Stimulated activated CD4-positive, alpha-beta T cell treated with anti-CD3 and anti-CD28 coated beads, Interleukin-12 subunit alpha, Interleukin-12 subunit beta, amount 100 ng/mL, for 24 hours (primary cell): ENCODE measurements around the gene TMX1.
"Not testable (repeated sequence)": the region's sequence is repeated elsewhere in the genome, so short reads cannot be mapped to it uniquely, and the experiment has no call there.

Experiments used
- DNase-seq, 2 experiments: peaks; one replicate each; pipeline ENCODE4 v3.0.0-alpha.2; 2020; ENCODE audit warnings: low read depth in 2 of 2

The TMX1 gene

GRCh38 chr14:51239813-51240803, at the start of gene TMX1:
Gene TMX1, plus strand, starts transcription at chr14:51240247. Its CDS starts 46 bp downstream, at chr14:51240293.
- peak; percentile 88 to 91 for DNase-seq

DNA sequence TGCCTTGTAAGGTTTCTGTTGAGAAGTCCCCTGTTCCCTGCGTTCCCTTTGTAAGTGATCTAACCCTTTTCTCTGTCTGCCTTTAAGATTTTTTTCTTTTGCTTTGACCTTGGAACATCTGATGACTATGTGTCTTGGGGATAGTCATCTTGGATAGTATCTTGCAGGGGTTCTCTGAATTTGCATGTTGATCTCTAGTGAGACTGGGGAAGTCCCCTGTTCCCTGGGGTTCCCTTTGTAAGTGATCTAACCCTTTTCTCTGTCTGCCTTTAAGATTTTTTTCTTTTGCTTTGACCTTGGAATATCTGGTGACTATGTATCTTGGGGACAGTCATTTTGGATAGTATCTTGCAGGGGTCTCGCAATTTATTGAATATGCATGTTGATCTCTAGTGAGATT, 38.2 kb upstream of the TMX1 start:
- no peak for DNase-seq

GRCh38 chr14:51202914-51203665, 37.0 kb upstream of the TMX1 start:
- DNase-seq, result no peak

- DNase-seq, result no peak
These were observed 36.2 kb upstream of the TMX1 start for GRCh38 chr14:51203881-51204280.

DNA sequence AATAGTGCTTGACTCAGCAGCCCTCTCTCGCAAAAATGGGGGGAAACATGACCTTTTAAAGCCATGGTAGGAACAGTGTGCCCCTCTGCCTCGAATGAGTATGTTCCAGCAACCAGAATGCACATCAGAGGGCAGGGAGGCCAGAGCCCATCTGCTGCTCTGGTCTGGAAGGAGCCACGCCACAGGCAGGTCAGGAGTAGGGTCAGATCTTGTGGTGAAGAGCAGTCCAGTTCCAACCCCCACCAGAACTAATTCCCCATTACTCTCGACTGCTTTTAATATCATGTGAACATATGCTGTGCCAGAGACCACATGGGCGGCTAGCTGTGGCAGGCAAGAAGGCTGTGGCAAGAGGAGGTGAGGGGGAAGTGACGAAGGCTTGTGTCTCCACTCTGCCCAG, 34.6 kb upstream of the TMX1 start:
- DNase-seq, result no peak

- DNase-seq, result no peak
These were observed 33.6 kb upstream of the TMX1 start for GRCh38 chr14:51206462-51206861.

DNA sequence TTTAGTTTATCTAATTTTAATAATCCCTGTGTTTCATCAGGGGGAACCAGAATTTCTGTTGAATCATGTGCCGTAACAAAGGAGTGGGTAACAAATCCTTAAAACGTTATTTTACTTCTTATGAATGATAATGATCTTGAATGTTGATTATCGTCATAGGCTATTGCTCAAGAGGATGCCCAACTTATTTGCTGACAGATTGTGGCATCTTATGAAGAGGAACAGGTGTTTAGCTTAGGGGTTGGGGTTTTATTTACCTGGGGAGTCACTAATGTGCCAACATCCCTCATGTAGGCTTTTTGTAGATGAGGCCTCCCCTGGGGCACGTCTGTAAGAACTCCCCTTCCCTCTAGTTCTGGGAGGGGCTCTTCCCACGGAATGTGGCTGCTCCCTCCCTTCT, 32.4 kb upstream of the TMX1 start:
- no peak for DNase-seq

DNA sequence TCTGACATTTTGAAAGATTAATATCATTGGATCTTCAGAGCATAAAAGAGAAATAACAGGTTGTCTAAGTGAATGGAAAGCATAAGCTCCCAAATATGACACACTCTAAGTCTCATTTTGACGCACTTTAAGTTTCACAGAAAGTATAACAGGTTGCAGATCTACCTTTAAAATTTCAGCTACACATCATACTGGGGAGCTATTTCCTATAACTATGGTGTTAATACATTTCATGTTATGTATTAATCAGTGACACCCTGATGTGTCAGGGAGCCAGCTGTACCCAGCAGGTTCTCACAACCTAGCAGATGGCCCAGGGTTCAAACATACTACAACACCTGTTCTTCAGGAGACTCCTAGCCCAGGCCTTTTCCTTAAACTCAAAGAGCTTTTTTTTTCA, 31.1 kb upstream of the TMX1 start:
- no peak for DNase-seq

DNA sequence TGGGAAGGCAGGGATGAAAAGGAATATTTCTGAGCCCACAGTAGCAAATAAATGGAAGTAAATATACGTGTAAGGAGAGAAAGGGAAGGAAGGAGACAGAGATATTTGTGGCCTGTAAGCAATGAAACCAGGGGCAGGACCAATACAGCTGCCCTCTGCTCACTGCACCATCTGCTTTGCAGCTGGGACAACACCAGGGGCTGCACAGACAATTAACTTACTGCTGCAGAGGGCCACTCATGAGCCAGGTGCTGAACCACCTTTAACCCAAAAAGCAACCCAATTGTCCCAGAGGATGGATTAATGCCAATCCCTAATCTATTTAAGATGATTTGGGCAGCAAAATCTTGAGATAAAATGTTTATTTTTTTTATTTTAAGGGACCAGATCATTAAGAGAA, 30.6 kb upstream of the TMX1 start:
- DNase-seq, result no peak

DNA sequence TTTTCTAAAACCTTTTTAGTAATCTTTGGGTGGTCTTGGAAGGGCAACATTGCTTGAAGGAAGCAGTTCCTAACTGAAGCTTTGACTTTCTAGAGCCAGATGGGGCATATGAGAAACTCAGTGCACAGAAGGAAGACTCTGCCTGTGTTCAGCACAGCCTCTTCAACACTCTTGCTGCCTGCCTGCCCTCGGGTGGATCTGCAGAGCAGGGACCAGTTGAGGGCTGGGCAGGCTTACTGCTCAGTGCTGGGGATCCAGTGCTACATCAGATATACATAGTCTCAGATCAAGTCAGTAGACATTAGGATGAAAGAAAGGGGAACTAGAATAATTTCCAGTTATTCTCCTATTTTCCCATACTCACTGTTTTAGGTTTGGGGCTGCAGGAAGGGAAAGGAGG, 29.5 kb upstream of the TMX1 start:
- no peak for DNase-seq

- DNase-seq, result no peak
These were observed 28.9 kb upstream of the TMX1 start for GRCh38 chr14:51211149-51211548.

- no peak for DNase-seq
These were observed 23.4 kb upstream of the TMX1 start for GRCh38 chr14:51216602-51217001.

GRCh38 chr14:51219473-51220448, 20.3 kb upstream of the TMX1 start:
- no peak for DNase-seq

DNA sequence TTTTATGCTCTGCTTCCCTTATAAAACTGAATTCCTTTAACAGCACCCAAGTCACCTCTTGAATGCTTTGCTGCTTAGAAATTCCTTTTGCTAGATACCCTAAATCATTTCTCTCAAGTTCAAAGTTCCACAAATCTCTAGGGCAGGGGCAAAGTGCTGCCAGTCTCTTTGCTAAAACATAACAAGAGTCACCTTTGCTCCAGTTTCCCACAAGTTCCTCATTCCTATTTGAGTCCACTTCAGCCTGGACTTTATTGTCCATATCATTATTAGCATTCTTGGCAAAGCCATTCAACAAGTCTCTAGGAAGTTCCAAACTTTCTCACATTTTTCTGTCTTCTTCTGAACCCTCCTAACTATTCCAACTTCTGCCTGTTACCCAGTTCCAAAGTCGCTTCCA, 16.6 kb upstream of the TMX1 start:
- DNase-seq, result not testable (repeated sequence)

DNA sequence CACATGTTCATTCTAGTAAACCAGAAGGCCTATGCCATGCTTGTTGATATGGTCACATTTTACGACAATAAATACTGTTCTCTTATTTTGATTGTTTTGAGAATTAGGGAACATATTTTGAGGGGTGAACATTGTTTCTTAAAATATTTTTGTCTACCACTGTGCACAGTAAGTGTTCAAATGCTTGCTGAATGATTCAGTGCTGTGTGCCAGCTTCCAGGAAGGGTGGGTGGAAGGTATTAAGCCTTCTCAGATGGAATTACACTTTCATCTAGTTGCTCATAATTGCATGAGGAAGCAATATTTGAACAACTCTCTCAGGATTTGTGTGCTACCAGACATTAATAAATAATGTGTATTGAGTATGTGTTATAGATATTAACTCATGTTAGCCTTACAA, 15.5 kb upstream of the TMX1 start:
- DNase-seq, result no peak

DNA sequence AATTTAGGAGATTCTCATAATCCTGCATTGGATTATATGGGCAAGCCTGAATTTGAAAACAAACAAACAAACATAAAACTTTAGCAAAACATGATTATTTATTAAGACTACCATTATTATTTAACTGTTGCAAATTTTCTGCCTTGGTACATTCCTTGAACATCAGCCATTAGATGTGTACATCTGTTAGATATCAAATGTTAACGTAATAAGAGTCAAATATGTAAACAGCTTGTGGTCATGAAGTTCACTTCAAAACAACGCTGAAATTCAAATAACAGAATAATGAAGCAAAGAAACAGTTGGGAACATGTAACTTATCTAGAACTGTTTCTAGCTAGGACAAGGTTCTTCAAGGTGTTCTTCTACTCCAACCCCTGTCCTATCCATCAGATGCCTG, 14.3 kb upstream of the TMX1 start:
- no peak for DNase-seq

GRCh38 chr14:51228391-51228790, 11.7 kb upstream of the TMX1 start:
- no peak for DNase-seq

DNA sequence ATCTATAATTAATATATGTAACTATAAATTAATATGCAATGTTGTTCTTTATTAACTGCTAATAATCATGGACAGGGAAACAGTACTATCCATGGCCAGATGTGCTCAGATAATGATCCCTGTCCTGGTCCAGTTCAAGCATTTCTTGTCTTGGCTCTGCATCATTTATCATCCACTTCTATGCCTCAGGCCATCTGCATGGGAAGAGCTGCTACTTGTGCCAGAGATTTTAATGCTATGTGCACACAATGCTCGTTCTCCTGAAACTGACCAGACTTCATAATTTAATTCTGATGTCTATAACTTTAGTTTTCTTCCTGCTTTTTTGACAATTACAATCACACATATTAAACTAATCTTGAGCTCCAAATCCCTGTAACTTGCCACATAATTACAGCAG, 11.2 kb upstream of the TMX1 start:
- no peak for DNase-seq

GRCh38 chr14:51236314-51236713, 3.7 kb upstream of the TMX1 start:
- DNase-seq, result no peak

DNA sequence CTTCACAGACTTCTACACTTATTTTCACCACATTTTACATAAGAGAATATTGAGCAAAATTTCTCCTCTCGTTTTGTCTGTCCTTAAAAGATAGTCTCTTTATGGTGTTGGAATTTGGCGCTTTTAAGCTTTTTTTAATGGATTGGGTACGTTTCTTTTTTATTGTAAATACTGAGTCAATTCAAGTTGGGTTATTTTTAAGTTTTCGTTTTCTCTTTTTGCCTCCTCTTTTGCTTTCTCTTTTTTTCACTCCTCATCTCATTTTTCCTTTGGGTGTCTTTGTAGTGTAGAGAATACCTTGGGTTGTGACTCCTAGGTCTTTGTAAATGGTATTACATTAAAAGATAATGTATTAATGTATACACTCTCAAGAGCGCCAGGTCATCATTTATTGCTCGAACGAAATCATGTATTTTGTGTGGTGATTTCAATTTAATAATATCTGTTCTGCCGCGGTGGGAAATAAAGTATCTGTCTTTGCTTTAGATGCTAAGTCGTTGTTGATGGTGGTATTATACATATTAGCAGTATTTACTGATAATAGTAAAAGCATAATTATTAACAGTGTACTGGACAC, 845 bp downstream of the TMX1 start:
- DNase-seq, result no peak
